Suppressor macrophage treated with lipopolysaccharide for 1 hour (primary cell): Measurements from ENCODE around the gene PRODH.
A peak's percentile ranks its signal among the peaks of the same experiment; 100 is the strongest.
"Not testable (repeated sequence)": the region's sequence is repeated elsewhere in the genome, so short reads cannot be mapped to it uniquely, and the experiment has no call there.

Experiments
- DNase-seq, 3 donors: peaks; one replicate each; pipeline ENCODE4 v3.0.0-alpha.2; 2020 to 2022

PRODH gene

GRCh38 chr22:18954303-18954989 lies 18.4 kb upstream of the PRODH start:
- peak; percentile 60 to 80 (median 67) for DNase-seq

DNA sequence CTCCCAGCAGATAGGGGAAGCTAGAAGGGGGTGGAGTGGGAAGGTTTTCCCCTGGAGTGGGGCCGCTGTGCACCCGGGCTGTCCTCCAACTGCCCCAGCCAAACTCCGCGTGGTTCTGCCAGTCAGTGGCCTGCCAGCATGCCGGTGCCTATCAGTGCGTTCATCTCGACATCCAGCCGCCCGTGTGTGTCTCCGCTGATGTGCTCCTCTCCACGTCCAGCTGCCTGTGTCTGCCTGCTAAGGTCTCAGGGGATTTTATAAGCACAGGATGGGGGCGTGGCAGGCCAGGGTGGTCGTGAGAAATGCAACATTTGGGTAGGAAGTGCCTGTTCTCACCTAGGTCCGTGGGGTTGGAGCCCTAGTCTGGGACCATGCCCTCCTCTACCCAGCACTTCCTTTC lies 17.0 kb upstream of the PRODH start:
- not testable (repeated sequence) for DNase-seq

DNA sequence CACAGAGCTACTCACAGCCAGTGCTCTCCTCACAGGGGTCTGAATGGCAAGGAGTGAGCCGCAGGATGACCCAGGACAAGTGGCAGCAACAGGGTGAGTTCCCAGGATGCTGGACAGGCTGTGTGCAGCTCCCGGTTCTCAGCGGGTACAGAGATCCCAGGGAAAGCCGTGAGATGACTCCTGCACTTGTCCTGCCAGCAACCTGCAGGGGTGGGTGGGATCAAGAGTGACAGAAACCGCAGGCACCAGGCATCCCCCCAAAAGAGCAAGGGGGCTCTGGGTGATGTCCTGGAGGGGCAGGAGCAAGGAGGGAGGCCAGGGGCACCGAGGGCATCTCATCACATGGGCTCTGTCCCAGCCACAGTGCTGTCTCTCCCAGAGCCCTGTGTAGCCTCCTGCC lies 15.9 kb upstream of the PRODH start:
- DNase-seq: no peak

DNA sequence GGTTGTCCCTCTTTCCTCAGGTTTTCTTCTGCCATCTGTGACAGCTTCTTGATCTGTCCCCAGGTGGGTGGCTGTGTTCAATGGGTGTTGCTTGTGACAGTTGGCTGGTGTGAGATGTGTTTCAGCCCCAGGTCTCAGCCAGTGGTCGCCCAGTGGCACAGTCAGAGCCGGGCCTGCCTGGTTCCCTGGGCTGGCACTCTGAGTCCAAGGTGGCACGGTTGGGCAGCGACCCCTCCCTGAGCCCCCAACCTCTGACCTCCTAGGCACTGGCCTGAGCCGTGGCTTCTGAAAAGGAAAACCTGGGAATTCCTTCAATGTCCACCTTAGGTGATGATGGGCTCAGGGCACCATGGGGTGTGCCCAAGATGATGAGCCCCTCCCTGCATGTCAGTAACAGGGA lies 14.0 kb upstream of the PRODH start:
- DNase-seq: no peak

DNA sequence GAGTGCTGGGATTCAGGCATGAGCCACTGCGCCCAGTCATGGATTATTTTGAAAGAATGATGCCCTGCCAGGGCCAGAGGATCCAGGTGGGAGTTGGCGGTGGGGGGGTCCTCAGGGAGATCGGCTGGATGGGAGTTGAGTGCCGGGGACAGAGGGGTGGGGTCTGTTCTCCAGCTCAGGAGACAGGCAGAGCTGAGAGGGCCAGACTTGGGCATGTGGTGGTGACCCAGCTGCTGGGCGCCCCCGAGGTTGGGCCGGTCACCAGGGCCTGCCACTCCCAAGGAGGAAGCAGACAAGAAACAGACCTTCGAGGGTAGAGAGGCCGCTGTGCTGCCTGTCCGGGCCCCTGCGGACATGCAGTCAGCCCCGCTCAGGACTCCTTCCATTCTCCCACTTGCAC lies 11.8 kb upstream of the PRODH start:
- DNase-seq: no peak

- not testable (repeated sequence) for DNase-seq
Measured at GRCh38 chr22:18947105-18947504, 11.0 kb upstream of the PRODH start.

DNA sequence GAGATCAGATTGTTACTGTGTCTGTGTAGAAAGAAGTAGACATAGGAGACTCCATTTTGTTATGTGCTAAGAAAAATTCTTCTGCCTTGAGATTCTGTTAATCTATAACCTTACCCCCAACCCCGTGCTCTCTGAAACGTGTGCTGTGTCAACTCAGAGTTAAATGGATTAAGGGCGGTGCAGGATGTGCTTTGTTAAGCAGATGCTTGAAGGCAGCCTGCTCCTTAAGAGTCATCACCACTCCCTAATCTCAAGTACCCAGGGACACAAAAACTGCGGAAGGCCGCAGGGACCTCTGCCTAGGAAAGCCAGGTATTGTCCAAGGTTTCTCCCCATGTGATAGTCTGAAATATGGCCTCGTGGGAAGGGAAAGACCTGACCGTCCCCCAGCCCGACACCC lies 2.6 kb upstream of the PRODH start:
- not testable (repeated sequence) for DNase-seq

DNA sequence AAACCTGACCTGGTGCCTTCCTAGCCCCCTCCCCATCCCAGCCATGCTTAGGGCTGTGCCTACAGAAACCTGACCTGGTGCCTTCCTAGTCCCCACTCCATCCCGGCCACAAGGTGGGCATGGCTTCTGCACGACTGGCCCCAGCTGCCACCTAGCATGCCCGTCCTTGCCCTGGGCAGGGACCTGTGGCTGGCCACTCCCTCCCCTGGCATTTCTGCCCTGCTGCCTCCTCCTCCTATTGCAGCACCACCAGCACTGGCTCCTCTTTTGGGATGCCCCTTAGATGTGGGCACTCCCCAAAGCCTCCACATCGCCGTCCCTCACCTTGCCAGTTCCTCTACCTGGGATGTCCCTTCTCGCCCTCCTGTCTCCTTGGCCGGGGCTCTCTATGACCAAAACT lies 1.4 kb downstream of the PRODH start:
- DNase-seq: not testable (repeated sequence)

DNA sequence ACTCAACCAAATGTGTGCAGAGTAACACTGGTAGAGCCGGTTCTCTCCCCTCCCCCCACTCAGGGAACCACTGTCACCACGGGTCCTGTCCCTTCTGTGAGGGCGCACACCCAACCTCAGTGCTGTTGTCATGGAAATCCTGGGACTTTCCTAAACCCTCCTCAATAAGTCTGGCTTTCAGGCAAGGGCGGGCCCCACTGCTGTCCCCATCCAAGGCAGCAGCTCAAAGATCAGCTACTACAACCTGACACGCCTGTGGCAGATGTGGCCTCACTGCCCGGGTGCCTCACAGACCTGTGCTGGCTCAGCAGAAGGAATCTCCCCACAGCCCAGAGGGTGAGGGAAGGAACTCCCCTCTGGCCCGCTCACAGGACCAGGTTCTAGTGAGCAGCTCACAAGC lies 2.2 kb downstream of the PRODH start:
- no peak for DNase-seq

DNA sequence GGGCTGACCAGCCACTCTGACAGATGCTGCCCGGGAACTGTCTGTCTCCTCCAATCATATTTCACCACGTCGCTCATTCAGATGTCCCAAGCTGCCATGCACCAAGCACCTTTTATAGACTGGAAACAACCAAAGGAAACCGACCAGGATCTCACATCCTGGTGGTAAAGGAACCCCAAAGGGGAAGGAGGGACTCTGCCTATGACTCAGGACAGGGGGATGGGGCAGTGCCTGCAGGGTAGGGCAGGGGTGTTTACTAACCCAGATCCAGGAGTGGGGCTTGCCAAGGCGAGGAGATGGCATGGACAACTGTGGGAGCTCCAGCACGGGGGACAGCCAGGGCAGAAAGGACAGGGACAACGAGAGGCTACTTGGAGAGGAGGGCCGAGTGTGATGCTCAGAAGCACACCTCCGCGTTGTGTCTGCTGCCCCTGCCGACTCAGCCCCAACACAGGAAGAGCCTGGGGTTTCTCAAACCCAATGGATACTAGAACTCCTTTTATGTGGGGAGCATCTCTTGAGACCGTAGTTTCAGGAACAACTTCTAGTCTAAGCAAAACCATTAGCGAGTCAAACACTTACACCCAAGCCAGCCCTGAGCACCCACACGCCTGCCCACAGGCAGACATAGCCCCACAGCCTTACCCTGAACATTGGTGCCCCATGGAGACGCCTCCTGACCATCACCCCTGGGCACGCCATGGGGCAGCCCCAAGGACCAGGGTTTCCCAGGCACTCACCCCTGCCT lies 4.0 kb downstream of the PRODH start:
- no peak for DNase-seq

DNA sequence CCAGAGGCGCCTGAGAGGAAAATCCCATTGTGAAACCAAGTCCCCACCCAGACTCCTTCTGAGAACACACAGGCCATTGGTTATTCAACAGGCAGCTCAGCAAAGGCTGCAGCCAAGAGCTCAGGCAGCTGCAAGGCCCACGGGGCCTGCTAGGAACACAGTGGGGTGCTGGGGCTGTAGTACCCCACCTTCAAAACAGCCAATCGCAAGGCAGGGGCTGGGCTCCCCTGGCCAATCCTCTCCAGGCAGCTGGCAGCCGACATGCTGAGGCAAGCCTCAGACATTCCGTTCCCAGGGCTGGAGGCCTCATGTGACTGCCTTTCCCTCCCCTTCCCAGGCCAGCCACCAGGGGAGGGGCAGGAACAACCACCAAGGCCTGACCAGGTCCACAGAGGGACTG lies 6.6 kb downstream of the PRODH start:
- no peak for DNase-seq

DNA sequence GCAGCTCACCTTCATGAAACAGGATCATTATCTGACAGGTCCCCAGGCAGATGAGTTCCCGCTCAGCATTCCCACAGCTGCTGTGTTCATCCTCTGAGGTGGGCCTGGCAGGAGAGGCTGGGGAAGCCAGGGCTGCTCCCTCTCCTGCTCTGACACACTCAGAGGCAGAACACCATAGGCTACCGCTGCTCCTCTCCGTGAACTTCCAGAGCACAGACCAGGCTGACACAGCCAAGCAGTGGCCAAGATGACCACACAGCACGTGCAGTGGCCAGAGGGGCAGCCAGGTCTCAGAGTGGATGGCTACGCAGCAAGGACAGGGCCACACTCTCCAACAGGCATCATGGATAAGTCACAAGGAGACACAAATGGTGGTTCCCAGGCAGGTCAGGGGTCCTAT lies 8.5 kb downstream of the PRODH start:
- no peak for DNase-seq

- no peak for DNase-seq
Measured at GRCh38 chr22:18927020-18927419, 9.1 kb downstream of the PRODH start.

- DNase-seq: no peak
Measured at GRCh38 chr22:18925368-18926064, 10.6 kb downstream of the PRODH start.

DNA sequence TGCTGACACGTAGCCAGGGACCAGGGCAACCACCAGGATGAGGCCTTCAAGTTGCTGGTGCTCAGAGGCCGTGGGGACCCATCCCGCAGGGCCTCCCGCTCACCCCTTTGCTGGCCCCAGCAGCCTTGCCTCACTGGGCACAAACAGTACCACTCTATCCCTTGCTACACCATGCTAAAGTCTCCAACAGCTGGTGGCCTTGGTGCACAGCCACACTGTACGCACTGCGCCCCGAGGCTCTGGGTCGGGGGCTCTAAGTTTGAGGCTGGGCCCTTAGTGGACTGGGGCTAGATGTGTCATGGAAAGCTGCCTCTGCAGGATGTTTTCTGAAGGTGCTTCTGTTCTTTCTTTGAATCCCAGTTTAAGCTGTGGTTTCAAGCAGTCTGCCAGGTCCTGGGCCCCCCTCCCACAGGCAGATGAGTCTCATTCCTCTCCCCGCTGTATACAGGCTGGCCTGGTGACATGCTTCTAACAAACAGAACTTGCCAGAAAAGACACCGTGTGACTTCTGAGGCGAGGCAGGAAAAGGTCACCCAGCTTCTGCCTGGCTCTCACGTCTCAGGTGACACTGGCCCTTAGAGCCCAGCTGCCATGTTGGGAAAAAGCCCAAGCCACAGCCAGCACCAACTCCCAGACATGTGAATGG lies 15.7 kb downstream of the PRODH start:
- not testable (repeated sequence) for DNase-seq

GRCh38 chr22:18917818-18918217 lies 18.3 kb downstream of the PRODH start:
- DNase-seq: peak in 1 of 3 donors; percentile 9

DNA sequence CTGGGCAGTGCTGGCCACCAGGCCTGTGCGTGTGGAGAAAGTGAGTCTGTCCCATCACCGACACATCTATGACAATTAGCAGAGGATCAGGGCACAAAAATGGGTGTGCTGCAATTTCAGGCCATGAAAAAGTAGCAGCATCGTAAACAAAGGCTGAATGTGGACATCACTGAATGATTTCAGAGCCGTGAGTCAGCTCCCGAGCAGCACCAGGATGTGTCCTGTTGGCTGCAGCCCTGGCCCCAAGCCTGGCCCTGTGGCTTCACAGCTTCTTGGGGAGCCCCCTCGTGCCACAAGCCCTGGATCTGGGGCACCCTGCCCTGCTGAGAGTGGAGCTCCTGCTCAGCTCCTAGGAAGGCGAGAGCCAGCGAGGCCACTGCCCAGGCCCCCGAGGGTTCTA lies 20.5 kb downstream of the PRODH start:
- DNase-seq: not testable (repeated sequence)

DNA sequence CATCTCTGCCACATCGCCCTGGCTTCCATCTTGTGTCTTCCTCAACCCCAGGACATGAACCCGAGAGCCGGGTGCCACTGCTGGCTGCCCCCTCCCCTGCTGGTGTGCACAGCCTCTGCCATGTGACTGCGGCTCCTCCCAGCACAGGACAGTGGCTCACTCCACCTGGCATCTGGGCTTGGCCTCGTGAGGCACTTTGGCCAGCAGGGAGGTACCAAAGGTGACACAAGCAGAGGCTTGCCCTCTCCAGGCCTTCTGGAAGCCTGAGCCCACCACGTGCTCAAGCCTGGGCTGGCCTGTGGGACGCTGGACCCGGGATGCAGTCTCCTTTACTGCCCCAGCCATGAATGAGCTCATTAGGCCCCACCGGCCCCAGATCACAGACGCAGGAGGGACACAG lies 21.5 kb downstream of the PRODH start:
- DNase-seq: not testable (repeated sequence)

DNA sequence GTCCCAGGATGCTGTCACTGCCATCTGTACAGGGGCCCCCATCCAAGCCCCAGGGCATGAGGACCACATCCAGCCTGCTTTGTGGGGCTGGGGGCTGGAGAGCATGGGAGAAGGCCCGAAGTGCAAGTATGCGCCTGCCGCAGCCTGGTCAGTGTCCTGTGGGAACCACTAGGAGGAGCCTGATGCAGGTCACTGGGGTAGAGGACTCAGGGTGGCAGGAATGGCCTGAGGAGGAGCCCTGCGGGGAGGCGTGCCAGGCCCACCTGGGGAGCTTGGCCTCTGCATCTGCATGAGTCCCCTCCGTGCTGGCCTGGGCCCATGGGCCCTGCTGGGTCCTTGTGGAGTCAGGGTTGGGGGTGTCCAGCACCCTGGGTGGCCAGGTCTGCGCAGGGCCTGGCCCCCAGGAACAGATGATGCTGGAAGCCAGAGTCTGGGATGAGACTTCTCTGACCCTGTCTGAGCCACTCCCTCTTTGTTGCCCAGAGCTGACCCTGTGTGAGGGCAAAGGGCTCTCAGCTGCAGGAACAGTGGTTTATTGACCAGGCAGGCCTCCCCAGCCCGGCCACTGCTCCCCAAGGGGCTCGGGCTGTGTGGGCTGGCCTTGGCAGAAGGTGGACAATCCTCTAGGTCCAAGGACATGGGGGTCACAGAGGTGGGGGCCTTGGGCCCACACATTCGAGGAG lies 23.7 kb downstream of the PRODH start:
- not testable (repeated sequence) for DNase-seq

GRCh38 chr22:18911535-18911934 lies 24.6 kb downstream of the PRODH start:
- not testable (repeated sequence) for DNase-seq

DNA sequence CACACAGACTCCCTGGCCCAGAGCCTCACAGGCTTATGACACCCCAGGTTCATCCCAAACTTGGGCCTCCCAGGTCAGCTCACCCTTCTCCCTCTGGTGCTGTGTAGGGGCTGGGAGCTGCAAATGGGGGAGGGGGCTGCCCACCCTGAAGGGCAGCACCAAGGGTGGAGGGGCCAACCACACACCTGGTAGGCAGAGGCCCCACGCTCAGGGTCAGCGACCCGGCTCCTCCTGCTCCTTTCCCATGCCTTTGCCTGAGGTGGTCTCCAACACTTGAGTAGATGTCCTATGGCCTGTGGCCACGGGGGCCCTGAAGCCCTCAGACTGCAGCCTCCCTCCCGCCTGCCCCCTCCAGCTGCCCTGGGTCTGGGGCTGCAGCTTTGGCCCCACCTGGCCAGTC lies 26.5 kb downstream of the PRODH start:
- DNase-seq: no peak

GRCh38 chr22:18906896-18907295 lies 29.2 kb downstream of the PRODH start:
- DNase-seq: no peak

GRCh38 chr22:18906410-18906745 lies 29.7 kb downstream of the PRODH start:
- not testable (repeated sequence) for DNase-seq
